GM18507 (cell line): ENCODE results near the gene KLK3.
A peak's percentile ranks its signal among the peaks of the same experiment; 100 is the strongest.

Experiments
- DNase-seq: peaks from one replicate; pipeline ENCODE4 v3.0.0; 2011; ENCODE audit warnings: low read depth; ENCODE audit not compliant: insufficient read length; ENCODE audit errors: extremely low spot score
- FAIRE-seq: peaks from 2 replicates; lab custom pipeline; 2011; peaks lifted over from hg19 to GRCh38; lab: Jason Lieb, UNC

KLK3 gene

GRCh38 chr19:50830266-50831025 is 24.3 kb upstream of the KLK3 start:
- FAIRE-seq = no peak
- DNase-seq = no peak

GRCh38 chr19:50831026-50831396 is 23.7 kb upstream of the KLK3 start:
- no peak for FAIRE-seq
- no peak for DNase-seq

GRCh38 chr19:50832666-50833065 is 22.0 kb upstream of the KLK3 start:
- DNase-seq (no peak), FAIRE-seq (no peak)

DNA sequence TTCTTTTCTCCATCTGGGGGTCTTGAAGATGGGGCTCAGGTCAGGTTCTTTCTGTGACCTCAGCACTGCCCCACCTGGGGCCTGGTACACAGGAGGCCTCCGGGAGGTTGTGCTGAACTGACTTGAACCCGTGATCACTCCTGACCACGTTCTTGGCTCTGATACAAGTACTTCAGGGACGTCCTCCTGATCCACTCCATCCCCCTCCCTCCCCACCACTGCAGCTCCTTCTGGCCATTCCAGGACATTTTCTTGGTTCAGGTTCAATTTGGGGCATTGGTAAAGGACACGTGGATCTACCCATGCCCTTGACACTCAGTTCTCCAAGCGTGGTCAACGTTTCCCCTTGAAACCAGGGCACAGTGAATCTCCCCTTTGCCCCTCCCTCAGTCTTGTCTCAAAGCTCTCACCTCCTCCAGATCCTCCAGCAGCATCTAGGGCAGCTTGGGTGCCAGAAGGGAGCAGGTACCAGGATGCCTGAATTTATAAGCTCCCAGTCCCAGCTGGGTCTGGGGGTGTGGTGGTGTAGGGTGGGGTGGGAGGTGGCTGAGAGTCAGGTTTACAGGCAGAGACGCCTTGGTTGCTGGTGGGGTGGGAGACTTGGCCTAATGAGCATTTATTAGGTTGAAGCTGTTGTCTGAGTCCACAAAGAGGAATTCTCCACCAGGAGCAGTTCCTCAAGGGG is 21.5 kb upstream of the KLK3 start, which contains the start of gene KLK15:
Gene KLK15, minus strand, starts transcription at position 458 of the 685 bp plus-strand sequence. CDS start 2,082 bp downstream, outside the sequence.
- no peak for FAIRE-seq
- DNase-seq = no peak

- FAIRE-seq (no peak), DNase-seq (no peak)
These were observed 20.9 kb upstream of the KLK3 start for GRCh38 chr19:50833802-50834167.

DNA sequence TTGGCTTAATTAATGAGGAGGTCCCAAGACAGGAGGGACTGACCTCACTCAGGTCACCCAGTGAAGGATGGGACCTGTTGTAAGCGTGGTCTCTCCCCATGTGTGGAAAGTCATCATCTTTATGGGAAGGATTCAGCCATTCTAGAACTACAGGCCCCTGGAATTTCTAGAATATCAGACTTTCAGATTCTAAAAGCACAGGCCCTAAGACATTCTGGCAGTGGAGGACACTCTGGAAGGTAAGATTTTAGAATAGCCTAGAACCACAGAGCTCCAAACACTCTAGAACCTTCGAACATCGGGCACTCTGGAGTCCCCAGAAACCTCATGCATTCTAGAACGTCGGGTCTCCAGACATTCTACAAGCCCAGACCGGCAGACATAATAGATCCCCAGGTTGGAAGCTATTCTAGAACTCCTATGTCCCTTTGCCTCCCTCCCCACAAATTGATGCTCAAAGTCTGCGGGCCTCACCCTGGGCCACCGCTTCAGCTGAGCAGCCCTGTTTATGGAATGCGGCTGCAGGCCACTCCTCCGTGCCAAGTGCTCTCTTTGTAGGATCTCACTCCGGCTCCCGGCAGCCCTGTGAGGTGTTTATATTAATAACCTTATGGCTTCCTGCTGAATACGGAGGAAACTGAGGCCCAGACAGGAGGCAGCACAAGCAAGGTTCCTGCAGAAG is 19.5 kb upstream of the KLK3 start:
- DNase-seq = no peak
- FAIRE-seq = no peak

DNA sequence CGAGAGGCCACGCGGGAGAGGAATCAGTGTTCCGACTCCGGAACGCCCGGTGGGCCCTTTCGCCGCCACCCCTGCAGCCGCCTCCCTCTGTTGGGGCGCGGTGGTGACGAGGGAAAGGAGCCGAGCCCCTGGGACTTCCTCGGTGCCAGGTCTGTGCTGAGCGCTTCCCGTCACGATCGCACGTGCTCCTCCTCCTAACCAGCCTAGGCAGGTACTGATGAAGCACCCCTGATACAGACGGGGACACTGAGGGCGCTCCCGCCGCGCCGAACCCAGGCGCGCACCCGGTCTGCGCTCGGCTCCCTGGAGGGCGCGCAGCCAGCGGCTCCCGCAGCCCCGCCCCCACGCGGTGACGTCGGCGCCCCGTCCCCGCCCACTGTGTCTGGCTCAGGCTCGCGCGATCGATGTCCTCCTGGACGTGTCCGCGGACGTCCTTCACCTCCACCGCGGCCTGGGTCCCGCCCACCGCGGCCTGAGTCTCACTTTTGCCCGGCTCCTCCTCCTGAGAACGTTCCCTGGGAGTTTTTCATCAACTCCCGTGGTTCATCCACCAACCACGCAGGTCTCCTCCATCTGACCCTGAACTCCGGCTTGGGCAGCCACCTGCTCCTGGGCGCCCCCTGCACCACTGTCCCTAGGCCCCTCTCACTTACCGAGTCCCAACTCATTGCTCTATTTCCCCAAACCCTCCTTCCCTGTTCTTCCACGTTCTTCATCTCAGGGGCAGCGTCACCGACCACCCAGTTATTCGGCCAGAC is 18.8 kb upstream of the KLK3 start:
- DNase-seq (peak; percentile 84), FAIRE-seq (peak; percentile 85)

GRCh38 chr19:50836543-50837195 is 18.0 kb upstream of the KLK3 start:
- FAIRE-seq (no peak), DNase-seq (no peak)

- FAIRE-seq = no peak
These were observed 17.4 kb upstream of the KLK3 start for GRCh38 chr19:50837300-50837699.

GRCh38 chr19:50838239-50838638 is 16.5 kb upstream of the KLK3 start:
- FAIRE-seq (peak; percentile 68), DNase-seq (no peak)

More at GRCh38 chr19:50837300-50837699, 17.4 kb upstream of the KLK3 start:
- no peak for DNase-seq

DNA sequence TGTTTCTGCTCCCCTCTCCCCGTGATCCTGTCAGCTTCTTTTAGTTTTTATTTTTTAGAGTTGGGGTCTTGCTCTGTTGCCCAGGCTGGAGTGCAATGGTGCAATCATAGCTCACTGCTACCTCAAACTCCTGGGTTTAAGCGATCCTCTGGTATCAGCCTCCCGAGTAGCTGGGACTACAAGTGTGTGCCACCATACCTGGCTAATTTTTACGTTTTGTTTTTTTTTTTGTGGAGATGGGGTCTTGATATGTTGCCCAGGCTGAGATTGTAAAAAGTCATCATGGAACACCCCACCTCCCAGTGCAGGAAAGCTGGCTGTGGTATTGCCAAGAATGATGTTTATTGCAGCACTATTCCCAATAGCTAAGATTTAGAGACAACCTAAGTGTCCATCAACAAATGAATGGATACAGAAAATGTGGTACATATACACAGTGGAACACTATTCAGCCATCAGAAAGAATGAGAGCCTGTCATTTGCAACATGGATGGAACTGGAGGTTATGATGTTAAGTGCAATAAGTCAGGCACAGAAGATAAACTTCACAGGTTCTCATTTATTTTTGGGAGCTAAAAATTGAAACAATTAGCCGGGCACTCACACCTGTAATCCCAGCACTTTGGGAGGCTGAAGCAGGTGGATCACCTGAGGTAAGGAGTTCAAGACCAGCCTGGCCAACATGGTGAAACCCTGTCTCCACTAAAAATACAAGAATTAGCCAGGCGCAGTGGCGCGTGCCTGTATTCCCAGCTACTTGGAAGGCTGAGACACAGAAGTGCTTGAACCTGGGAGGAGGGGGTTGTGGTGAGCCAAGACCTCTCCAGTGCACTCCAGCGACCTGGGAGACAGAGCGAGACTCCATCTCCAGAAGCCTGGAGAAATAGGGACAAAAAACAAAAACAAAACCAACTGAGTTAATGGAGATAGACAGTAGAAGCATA is 14.7 kb upstream of the KLK3 start:
- FAIRE-seq = no peak
- no peak for DNase-seq

- FAIRE-seq (no peak), DNase-seq (no peak)
These were observed 12.6 kb upstream of the KLK3 start for GRCh38 chr19:50842130-50842529.

DNA sequence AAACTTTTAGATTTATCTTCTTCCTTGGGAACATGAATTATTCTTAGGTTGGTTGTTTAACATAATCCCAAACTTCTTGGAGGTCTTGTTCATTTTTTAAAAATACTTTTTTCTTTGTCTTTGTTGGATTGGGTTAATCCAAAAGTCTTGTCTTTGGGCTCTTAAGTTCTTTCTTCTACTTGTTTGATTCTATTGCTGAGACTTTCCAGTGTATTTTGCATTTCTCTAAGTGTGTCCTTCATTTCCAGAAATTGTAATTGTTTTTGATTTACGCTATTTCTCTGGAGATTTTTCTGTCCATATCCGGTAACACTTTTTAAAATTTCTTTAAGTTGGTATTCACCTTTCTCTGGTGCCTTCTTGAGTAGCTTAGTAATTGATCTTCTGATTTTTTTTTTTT is 11.5 kb upstream of the KLK3 start:
- FAIRE-seq = no peak
- DNase-seq = no peak

DNA sequence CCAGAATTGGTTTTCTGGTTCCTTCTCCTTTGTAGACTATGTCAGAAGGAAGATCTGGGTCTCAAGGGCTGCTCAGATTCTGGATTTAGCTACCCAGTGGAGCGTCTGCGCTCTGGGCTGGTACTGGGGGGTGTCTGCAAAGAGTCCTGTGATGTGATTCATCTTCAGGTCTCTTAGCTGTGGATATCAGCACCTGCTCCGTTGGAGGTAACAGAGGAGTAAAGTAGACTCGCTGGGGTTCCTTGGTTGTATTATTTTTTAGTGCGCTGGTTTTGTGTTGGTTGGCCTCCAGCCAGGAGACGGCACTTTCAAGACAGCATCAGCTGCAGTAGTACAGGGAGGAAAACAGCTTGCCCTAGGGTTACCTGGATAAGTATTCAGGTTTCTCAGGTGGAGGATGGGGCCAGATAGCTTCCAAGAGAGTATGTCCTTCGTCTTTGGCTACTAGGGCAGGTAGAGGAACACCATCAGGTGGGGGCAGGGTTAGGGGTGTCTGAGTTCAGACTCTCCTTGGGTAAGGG is 11.0 kb upstream of the KLK3 start:
- no peak for DNase-seq
- no peak for FAIRE-seq

GRCh38 chr19:50844296-50844935 is 10.3 kb upstream of the KLK3 start:
- DNase-seq (no peak), FAIRE-seq (no peak)

- DNase-seq (no peak), FAIRE-seq (no peak)
These were observed 4.0 kb upstream of the KLK3 start for GRCh38 chr19:50850738-50851137.

DNA sequence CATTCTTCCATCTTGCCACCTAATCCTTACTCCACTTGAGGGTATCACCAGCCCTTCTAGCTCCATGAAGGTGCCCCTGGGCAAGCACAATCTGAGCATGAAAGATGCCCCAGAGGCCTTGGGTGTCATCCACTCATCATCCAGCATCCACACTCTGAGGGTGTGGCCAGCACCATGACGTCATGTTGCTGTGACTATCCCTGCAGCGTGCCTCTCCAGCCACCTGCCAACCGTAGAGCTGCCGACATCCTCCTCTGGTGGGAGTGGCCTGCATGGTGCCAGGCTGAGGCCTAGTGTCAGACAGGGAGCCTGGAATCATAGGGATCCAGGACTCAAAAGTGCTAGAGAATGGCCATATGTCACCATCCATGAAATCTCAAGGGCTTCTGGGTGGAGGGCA is 3.1 kb upstream of the KLK3 start:
- no peak for DNase-seq
- no peak for FAIRE-seq

DNA sequence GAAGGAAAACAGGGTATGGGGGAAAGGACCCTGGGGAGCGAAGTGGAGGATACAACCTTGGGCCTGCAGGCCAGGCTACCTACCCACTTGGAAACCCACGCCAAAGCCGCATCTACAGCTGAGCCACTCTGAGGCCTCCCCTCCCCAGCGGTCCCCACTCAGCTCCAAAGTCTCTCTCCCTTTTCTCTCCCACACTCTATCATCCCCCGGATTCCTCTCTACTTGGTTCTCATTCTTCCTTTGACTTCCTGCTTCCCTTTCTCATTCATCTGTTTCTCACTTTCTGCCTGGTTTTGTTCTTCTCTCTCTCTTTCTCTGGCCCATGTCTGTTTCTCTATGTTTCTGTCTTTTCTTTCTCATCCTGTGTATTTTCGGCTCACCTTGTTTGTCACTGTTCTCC is 2.7 kb downstream of the KLK3 start:
- DNase-seq (no peak), FAIRE-seq (no peak)
